Prostate gland (tissue), 2 donors: ENCODE data around the gene MSL1. TPM values are rescaled to one million over a fixed set of nuclear protein-coding genes. Genes with fewer than 3 reads are reported as not detected.
A peak's percentile ranks its signal among the peaks of the same experiment; 100 is the strongest.

Source experiments
- DNase-seq: peaks from one replicate; pipeline ENCODE4 v3.0.0-alpha.2; 2019; ENCODE audit warnings: low spot score
- H3K27ac ChIP-seq, 2 donors: fragments of 200-600 bp; sonication (generic); 2 replicates each; pipeline ENCODE4 v1.5.1; 2017 to 2019
- H3K27me3 ChIP-seq: fragments of 200-600 bp; sonication (generic); replicated peaks from 2 replicates; pipeline ENCODE4 v1.5.1; 2019; ENCODE audit not compliant: insufficient read depth
- H3K36me3 ChIP-seq, 2 donors: fragments of 200-600 bp; sonication (generic); 1 replicate in 1 of 2; 2 replicates in 1 of 2; pipeline versions ENCODE4 v1.5.1 to v1.8.1; 2017 to 2019
- H3K4me1 ChIP-seq: fragments of 200-600 bp; sonication (generic); replicated peaks from 2 replicates; pipeline ENCODE4 v1.5.1; 2019
- H3K4me3 ChIP-seq, 2 donors: fragments of 200-600 bp; sonication (generic); 2 replicates each; pipeline ENCODE4 v1.5.1; 2017 to 2019
- H3K9me3 ChIP-seq: fragments of 200-600 bp; sonication (generic); 2 replicates; pipeline ENCODE4 v1.5.1; 2017
- POLR2A ChIP-seq: fragments of 450-650 bp; IDR thresholded peaks from one replicate; pipeline ENCODE4 v1.6.1; 2016; ENCODE audit warnings: antibody characterized with exemption, mild to moderate bottlenecking
- POLR2AphosphoS5 ChIP-seq: sonication (generic); formaldehyde crosslinking; IDR thresholded peaks from one replicate; pipeline ENCODE4 v1.6.1; 2017; ENCODE audit warnings: antibody characterized with exemption
- WGBS: methylation state at CpG from one replicate; pipeline ENCODE4 v1.1.5; 2018; 5-methylcytosine and 5-hydroxymethylcytosine counted together
- intact Hi-C: fragments of 100-400 bp; cut with DNase I; formaldehyde crosslinking; loops from one replicate; pipeline ENCODE4 v1.14.2; 2022
- total RNA-seq, 2 donors: library from RNA; depleted of rRNA; stranded (reverse); fragments of >200 nt; gene quantifications; one replicate each; pipeline ENCODE4 v1.1.0, GENCODE V29; 2016
- TF ChIP-seq, protein P1 (sequence below), 4 experiments: fragments of 200-600 bp in 2 of 4; fragments of 450-650 bp in 2 of 4; sonication (generic) in 2 of 4; IDR thresholded peaks; 1 replicate in 3 of 4; 2 replicates in 1 of 4; pipeline ENCODE4 v1.5.1; 2016 to 2019; ENCODE audit warnings: antibody characterized with exemption in 4 of 4, mild to moderate bottlenecking in 2 of 4, moderate library complexity in 2 of 4

The MSL1 gene, protein sequence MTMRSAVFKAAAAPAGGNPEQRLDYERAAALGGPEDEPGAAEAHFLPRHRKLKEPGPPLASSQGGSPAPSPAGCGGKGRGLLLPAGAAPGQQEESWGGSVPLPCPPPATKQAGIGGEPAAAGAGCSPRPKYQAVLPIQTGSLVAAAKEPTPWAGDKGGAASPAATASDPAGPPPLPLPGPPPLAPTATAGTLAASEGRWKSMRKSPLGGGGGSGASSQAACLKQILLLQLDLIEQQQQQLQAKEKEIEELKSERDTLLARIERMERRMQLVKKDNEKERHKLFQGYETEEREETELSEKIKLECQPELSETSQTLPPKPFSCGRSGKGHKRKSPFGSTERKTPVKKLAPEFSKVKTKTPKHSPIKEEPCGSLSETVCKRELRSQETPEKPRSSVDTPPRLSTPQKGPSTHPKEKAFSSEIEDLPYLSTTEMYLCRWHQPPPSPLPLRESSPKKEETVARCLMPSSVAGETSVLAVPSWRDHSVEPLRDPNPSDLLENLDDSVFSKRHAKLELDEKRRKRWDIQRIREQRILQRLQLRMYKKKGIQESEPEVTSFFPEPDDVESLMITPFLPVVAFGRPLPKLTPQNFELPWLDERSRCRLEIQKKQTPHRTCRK
- total RNA-seq, result 100 to 1,000 TPM in 1 of 2 donors, 10 to 100 TPM in 1; 77.0 to 112 TPM

DNA sequence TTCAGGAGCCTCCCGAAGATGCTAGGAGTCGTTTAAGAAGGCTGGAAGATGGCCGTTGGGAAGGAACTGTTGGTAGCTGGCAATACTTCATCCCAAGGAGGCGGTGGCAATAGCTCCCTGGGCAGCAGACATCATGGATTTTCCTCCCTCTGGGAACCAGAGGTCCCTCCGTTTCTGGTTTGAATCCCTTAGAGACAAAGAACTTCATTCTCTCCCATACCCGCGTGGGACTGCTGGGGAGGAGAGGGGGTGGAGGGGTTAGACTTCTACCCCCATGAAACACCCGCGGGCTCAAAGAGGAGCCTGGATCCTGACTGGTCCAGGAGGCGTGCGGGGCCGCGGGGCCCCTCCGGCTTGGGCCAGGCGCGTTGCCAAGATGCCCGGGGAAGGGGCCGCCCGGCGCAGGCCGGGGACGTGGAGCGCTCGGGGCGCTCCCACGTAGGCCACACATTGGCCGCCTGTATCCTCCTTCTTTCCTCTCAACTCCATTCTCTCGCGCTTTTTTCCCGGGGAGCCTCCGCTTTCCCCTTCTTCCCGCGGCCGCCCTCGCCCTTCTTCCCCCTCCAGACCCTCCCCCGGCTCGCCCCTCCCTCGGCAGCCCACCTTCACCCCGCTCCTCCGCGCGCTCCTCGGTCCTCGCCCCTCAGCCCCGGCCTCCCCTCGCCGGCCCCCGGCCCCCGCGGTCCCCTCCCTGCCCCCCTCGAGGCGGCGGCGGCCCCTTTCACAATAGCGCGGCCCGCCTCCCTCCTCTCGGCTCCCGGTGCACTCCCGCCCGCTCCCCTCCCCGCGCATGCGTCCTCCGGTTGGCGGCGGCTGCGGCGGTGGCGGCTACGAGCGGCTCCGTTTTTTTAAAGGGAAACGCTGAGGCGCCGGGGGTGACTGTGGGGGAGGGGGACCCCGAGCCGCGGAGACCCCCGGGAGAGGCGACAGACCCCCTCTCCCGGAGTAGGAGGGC lies at the start of gene MSL1:
Gene MSL1, plus strand, starts transcription at position 791 of the 955 bp plus-strand sequence. CDS start 642 bp downstream, outside the sequence.
- H3K27me3 ChIP-seq, result no peaks in the 10 kb centered on the region
- WGBS, result under 1% methylated on average over 68 of the region's 82 CpGs
- peak; percentile 85 for DNase-seq
- H3K36me3 ChIP-seq, result no peaks in the 10 kb centered on the region
- H3K27ac ChIP-seq, result peak within 1 kb of the TSS; percentile 100
- intact Hi-C loops, result loop anchor here (5.0 kb wide), 1 partner anchor 221 kb away; no protein-coding TSS in a partner anchor
- TF ChIP-seq, protein P1, sequence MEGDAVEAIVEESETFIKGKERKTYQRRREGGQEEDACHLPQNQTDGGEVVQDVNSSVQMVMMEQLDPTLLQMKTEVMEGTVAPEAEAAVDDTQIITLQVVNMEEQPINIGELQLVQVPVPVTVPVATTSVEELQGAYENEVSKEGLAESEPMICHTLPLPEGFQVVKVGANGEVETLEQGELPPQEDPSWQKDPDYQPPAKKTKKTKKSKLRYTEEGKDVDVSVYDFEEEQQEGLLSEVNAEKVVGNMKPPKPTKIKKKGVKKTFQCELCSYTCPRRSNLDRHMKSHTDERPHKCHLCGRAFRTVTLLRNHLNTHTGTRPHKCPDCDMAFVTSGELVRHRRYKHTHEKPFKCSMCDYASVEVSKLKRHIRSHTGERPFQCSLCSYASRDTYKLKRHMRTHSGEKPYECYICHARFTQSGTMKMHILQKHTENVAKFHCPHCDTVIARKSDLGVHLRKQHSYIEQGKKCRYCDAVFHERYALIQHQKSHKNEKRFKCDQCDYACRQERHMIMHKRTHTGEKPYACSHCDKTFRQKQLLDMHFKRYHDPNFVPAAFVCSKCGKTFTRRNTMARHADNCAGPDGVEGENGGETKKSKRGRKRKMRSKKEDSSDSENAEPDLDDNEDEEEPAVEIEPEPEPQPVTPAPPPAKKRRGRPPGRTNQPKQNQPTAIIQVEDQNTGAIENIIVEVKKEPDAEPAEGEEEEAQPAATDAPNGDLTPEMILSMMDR (IDR thresholded peaks at IDR 0.05), result no peak
- TF ChIP-seq POLR2A (peak; percentile 74), POLR2AphosphoS5 (peak; percentile 91)
- H3K4me1 ChIP-seq, result no peaks in the 10 kb centered on the region
- H3K9me3 ChIP-seq, result no peaks in the 10 kb centered on the region
- peak within 1 kb of the TSS; percentile 100 for H3K4me3 ChIP-seq

DNA sequence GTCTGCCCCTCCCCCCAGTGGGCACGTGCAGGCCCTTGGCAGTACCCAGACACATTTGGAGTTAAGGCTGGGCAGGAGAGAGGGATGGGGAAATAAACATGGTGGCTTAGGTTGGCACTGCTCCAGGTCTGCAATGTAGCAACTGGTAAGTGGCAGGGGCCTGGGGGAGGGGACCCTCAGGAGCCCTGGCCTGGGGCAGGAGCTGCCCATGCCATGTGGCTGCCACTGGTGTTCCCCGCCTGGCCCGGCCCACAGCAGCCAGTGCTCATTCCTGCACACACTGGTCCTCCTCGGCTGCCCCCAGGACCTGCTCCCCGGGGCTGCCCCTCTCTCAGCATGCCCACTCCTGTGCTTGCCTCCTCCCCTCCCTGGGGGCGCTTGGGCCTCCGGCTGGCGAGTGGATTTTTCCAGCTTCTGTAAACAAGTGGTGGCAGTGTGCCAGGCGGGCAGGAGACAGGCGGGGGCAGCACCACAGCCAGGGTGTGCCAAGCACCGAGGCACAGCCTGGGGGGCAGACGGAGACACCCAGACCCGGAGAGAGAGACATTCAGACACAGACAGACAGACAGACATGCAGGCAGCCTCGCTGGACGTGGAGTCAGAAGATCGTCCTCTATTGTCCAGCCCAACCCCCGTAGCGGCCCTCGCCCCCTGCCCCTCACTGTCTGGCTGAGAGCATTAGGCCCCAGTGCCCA lies 49.6 kb upstream of the MSL1 start:
- Histone ChIP-seq H3K4me3 (peak overlapping the region in 1 of 2 donors; percentile 4), H3K9me3 (no peaks in the 10 kb centered on the region), H3K27ac (peak overlapping the region; percentile 89 to 93), H3K36me3 (no peaks in the 10 kb centered on the region), H3K27me3 (no peaks in the 10 kb centered on the region), H3K4me1 (peaks cover 68% of the 10 kb centered on the region)
- TF ChIP-seq POLR2AphosphoS5, result peak; percentile 69
- no peak for TF ChIP-seq POLR2A
- TF ChIP-seq, protein P1 (IDR thresholded peaks at IDR 0.05), result peak in 1 of 4 experiments; percentile 15
- intact Hi-C loops, result no loop called here
- whole genome bisulfite sequencing, result 13% methylated on average over 16 of the region's 19 CpGs
- peak; percentile 88 for DNase-seq

DNA sequence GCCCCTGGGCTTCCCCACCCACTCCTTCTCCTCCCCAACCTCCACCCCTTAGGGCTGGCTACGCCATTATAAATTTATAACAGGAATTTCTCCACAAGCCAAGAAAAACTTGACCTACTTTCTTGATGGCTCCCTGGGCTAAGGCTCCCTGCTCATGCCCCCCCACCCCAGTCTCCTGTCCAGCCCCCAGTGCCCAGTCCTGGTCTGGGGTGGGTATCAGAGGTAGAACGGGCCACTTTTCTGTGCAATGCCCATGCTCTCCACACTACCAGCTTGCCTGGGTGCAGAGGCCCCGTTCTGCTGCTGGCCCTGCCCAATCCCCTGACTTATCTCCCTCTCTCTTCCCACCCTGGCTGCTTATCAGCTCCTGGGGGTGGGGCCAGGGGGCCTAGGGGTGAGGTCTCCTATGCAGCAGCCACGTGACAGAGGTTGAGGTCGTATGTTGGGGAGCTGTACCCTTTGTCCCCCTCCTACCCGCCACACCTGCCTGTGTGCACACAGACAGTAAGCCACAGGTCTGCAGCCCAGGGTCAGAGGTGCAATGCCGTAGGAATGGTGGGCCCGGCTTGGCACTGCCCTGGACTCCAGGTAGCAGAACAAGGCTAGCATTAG lies 48.9 kb upstream of the MSL1 start:
- no peak for DNase-seq

More for the DNA sequence above, 48.9 kb upstream of the MSL1 start:
- H3K27me3 ChIP-seq, result no peaks in the 10 kb centered on the region
- TF ChIP-seq POLR2AphosphoS5, result no peak
- TF ChIP-seq POLR2A, result no peak
- TF ChIP-seq, protein P1 (IDR thresholded peaks at IDR 0.05), result no peak
- no peaks in the 10 kb centered on the region for H3K9me3 ChIP-seq
- H3K4me3 ChIP-seq, result no peak overlapping the region
- intact Hi-C loops, result no loop called here
- H3K4me1 ChIP-seq, result peaks cover 68% of the 10 kb centered on the region
- H3K27ac ChIP-seq, result peak overlapping the region; percentile 89 to 93
- H3K36me3 ChIP-seq, result no peaks in the 10 kb centered on the region
- WGBS, result 35% methylated on average over 8 of the region's 8 CpGs
